Esophagus squamous epithelium (tissue), 5 donors: ENCODE results near the gene PGS1. TPM values are rescaled to one million over a fixed set of nuclear protein-coding genes. Genes with fewer than 3 reads are reported as not detected.

Source experiments
- DNase-seq: peaks from one replicate; lab custom pipeline; 2025; lab: John Stamatoyannopoulos, UW
- H3K27ac ChIP-seq, 4 donors: fragments of 200-600 bp; sonication (generic); one replicate each; pipeline ENCODE4 v1.5.1; 2016 to 2019; ENCODE audit warnings: mild to moderate bottlenecking in 1 of 4
- H3K27me3 ChIP-seq, 4 donors: fragments of 200-600 bp; sonication (generic); 1 replicate in 3 of 4; 2 replicates in 1 of 4; pipeline versions ENCODE4 v1.5.1 to v1.6.0; 2017 to 2021; ENCODE audit warnings: antibody characterized with exemption in 1 of 4
- H3K36me3 ChIP-seq, 3 donors: fragments of 200-600 bp; sonication (generic); one replicate each; pipeline ENCODE4 v1.5.1; 2016 to 2019
- H3K4me1 ChIP-seq, 3 donors: fragments of 200-600 bp; sonication (generic); one replicate each; pipeline ENCODE4 v1.5.1; 2017 to 2019
- H3K4me3 ChIP-seq, 4 donors: fragments of 200-600 bp; sonication (generic); 1 replicate in 3 of 4; 2 replicates in 1 of 4; pipeline ENCODE4 v1.5.1; 2016 to 2019; ENCODE audit warnings: mild to moderate bottlenecking in 2 of 4, moderate library complexity in 1 of 4
- H3K9me3 ChIP-seq, 3 donors: fragments of 200-600 bp; sonication (generic); one replicate each; pipeline ENCODE4 v1.5.1; 2016 to 2019
- POLR2A ChIP-seq, 4 donors: fragments of 450-650 bp; IDR thresholded peaks; one replicate each; pipeline ENCODE4 v1.6.1; 2017; ENCODE audit warnings: antibody characterized with exemption in 4 of 4, mild to moderate bottlenecking in 4 of 4, moderate library complexity in 3 of 4
- WGBS, 2 donors: methylation state at CpG; one replicate each; pipeline ENCODE4 v1.1.5; 2018; 5-methylcytosine and 5-hydroxymethylcytosine counted together
- intact Hi-C: fragments of 100-400 bp; cut with DNase I; formaldehyde crosslinking; loops from one replicate; pipeline ENCODE4 v1.15.0; 2022
- total RNA-seq, 4 donors: library from RNA; depleted of rRNA; stranded (reverse); fragments of >200 nt; gene quantifications; one replicate each; pipeline ENCODE4 v1.1.0, GENCODE V29; 2016
- TF ChIP-seq, protein P1 (sequence below), 6 experiments: fragments of 450-650 bp in 4 of 6; fragments of 200-600 bp in 2 of 6; sonication (generic) in 2 of 6; IDR thresholded peaks; one replicate each; pipeline ENCODE4 v1.5.1; 2016 to 2019; ENCODE audit warnings: antibody characterized with exemption in 6 of 6, mild to moderate bottlenecking in 4 of 6, moderate library complexity in 4 of 6
- donor health status: DM: yes; HTN: yes; CAD: no.

The PGS1 gene
- total RNA-seq, 4 donors from 2014 or later: 18.6 to 32.4 (median 23.0) TPM

DNA sequence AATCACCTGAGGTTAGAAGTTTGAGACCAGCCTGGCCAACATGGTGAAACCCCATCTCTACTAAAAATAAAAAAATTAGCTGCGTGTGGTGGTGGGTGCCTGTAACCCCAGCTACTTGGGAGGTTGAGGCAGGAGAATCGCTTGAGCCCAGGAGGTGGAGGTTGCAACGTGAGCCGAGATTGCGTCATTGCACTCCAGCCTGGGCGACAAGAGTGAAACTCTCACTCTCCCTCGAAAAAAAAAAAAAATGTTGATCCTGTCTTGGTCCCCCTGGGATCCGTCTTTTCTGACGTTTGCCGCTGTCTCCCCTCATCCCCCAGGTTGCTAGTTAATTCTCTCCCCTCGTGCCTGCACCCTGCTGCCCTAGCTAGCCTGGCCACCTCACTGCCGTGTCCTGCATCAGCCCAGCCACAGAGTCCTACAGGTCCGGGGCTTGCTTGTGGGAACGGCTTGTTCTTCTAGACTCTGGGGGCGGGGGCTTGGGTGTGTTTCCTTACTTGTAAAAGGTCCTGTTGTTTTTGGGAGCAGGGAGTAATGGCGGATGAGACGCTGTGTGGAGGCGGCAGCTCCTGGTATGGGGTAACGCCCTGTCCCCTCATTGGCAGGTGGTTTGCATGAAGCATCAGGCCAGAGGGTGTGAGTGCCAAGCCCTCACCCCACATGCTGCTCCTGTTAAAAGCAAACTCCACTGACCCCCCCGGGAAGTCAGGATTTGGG, 44.6 kb downstream of the PGS1 start:
- no peaks in the 10 kb centered on the region for H3K9me3 ChIP-seq
- peaks cover under 1 to 46% (median 19%) of the 10 kb centered on the region in 3 donors for H3K4me1 ChIP-seq
- WGBS, 2 donors: 63 to 77% methylated on average over 12 to 13 of the region's 20 CpGs
- intact Hi-C loops: no loop called here
- no peak overlapping the region for H3K4me3 ChIP-seq
- no peak for TF ChIP-seq POLR2A (IDR thresholded peaks at IDR 0.05)
- TF ChIP-seq, protein P1, sequence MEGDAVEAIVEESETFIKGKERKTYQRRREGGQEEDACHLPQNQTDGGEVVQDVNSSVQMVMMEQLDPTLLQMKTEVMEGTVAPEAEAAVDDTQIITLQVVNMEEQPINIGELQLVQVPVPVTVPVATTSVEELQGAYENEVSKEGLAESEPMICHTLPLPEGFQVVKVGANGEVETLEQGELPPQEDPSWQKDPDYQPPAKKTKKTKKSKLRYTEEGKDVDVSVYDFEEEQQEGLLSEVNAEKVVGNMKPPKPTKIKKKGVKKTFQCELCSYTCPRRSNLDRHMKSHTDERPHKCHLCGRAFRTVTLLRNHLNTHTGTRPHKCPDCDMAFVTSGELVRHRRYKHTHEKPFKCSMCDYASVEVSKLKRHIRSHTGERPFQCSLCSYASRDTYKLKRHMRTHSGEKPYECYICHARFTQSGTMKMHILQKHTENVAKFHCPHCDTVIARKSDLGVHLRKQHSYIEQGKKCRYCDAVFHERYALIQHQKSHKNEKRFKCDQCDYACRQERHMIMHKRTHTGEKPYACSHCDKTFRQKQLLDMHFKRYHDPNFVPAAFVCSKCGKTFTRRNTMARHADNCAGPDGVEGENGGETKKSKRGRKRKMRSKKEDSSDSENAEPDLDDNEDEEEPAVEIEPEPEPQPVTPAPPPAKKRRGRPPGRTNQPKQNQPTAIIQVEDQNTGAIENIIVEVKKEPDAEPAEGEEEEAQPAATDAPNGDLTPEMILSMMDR (IDR thresholded peaks at IDR 0.05): no peak
- no peak overlapping the region for H3K27ac ChIP-seq
- peaks cover 12 to 90% (median 32%) of the 10 kb centered on the region in 3 donors for H3K36me3 ChIP-seq
- no peaks in the 10 kb centered on the region for H3K27me3 ChIP-seq
- no peak for DNase-seq

DNA sequence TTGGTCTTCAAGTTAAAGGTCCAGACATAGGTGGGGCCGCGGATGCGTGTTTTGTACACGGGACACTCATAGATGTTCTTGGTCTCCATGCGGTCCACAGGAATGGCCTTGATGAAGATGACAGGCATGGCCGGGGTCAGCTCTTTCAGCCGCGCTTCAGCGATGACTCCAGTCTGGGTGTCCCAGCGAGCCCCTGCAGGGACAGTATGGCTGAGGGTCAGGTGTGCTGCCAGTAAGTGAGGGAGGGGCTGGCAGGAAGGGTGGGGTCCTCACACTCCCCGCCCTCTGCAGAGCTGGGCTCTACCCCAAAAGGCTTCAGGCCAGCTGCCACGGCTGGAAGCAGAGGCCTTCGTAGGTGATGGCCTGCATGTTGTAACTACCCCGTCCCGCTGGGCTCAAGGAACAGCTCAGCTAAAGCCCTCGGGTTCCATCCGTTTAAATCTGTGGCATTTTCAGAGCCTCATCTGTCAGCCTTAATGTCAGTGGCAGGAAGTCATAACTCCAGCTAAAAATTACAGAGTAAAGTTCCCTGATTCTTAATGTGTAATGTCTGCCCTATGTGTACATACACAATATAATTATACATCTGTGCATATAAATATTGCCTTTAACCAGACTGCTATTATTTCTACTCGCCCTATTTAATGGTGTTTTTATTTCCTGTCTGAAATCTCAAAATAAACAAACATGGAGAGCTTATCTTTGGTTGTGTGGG, 45.7 kb downstream of the PGS1 start:
- Histone ChIP-seq H3K9me3 (no peaks in the 10 kb centered on the region), H3K4me1 (peaks cover 6 to 54% (median 29%) of the 10 kb centered on the region in 3 donors), H3K36me3 (peaks cover 12 to 99% (median 32%) of the 10 kb centered on the region in 3 donors), H3K27ac (no peak overlapping the region), H3K27me3 (no peaks in the 10 kb centered on the region), H3K4me3 (no peak overlapping the region)
- WGBS, 2 donors: 56 to 62% methylated on average over 7 to 16 of the region's 18 CpGs
- no peak for DNase-seq
- TF ChIP-seq, protein P1 (IDR thresholded peaks at IDR 0.05): no peak
- no peak for TF ChIP-seq POLR2A (IDR thresholded peaks at IDR 0.05)
- intact Hi-C loops: no loop called here

DNA sequence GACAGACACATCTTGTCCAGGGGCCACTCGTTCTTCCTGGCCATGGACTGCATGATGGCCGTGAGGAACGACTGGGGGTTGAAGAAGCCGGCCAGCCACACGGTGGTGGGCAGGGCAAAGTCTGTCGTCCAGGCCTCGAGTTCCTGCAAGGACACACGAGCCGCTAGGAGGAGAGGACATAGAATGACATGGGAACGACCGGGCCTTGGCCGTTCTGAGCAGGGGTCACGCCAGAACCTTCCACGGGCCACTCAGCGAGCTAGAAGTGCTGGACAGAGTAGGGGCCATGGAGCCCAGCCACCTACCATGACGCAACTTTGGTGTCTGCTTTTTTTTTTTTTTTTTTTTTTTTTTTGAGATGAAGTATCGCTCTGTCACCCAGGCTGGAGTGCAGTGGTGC, 47.0 kb downstream of the PGS1 start:
- H3K9me3 ChIP-seq: no peaks in the 10 kb centered on the region
- no peak overlapping the region for H3K4me3 ChIP-seq
- intact Hi-C loops: loop anchor here (5.0 kb wide), 1 partner anchor 138 kb away; no protein-coding TSS in a partner anchor
- H3K27me3 ChIP-seq: no peaks in the 10 kb centered on the region
- TF ChIP-seq POLR2A (IDR thresholded peaks at IDR 0.05): no peak
- TF ChIP-seq, protein P1 (IDR thresholded peaks at IDR 0.05): no peak
- H3K36me3 ChIP-seq: peaks cover 5 to 97% (median 20%) of the 10 kb centered on the region in 3 donors
- peaks cover 6 to 45% (median 23%) of the 10 kb centered on the region in 3 donors for H3K4me1 ChIP-seq
- no peak overlapping the region for H3K27ac ChIP-seq
- no peak for DNase-seq
- WGBS, 2 donors: 86 to 87% methylated on average over 12 to 17 of the region's 17 CpGs

DNA sequence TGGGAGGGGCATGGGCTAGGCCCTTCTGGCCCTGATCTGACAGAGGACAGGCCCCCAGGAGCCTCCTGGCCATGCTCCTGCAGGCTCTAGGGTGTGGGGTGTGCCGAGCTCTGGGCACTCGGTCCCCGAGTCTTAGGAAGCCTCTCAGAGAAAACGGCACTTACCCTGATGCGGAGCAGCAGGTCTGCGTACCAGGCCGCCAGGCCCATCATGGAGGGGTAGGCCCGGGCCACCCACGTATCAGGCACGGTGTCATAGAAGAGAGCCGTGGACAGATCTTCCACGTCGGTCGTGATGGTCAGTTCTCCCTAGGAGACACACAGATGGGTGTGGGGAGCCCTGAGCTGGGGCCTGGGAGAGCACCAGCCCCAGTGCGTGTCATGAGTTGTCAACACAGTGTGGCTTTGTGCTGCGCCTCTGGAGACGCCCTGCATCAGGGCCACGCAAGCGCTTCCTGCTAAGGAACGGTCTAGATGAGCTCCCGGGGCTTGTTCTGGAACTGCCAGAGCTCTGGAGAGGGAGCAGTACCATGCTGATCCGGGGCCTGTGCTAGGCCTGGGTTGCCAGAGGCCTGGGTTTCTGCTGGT, 47.9 kb downstream of the PGS1 start:
- intact Hi-C loops: loop anchor here (5.0 kb wide), 1 partner anchor 139 kb away; no protein-coding TSS in a partner anchor
- Histone ChIP-seq H3K36me3 (peaks cover 5 to 88% (median 19%) of the 10 kb centered on the region in 3 donors), H3K9me3 (no peaks in the 10 kb centered on the region), H3K27ac (no peak overlapping the region), H3K4me3 (no peak overlapping the region), H3K27me3 (no peaks in the 10 kb centered on the region), H3K4me1 (peaks cover 6 to 39% (median 23%) of the 10 kb centered on the region in 3 donors)
- WGBS, 2 donors: 90 to 100% methylated on average over 3 to 12 of the region's 22 CpGs
- DNase-seq: no peak
- TF ChIP-seq, protein P1 (IDR thresholded peaks at IDR 0.05): no peak
- TF ChIP-seq POLR2A (IDR thresholded peaks at IDR 0.05): no peak
